Endothelial cell of umbilical vein (primary cell): ENCODE data around the gene GALNT17.

Experiments
- CTCF ChIP-seq, 2 donors: IDR thresholded peaks; 1 replicate in 1 of 2; 2 replicates in 1 of 2; pipeline ENCODE4 v1.5.1; 2011; ENCODE audit warnings: low read length in 2 of 2, mild to moderate bottlenecking in 2 of 2, moderate library complexity in 2 of 2, control low read depth in 1 of 2, inconsistent platforms in 1 of 2, low read depth in 1 of 2; ENCODE audit not compliant: insufficient read depth in 1 of 2; ENCODE audit errors: extremely low read depth in 1 of 2
- POLR2A ChIP-seq: IDR thresholded peaks from 2 replicates; pipeline ENCODE4 v1.6.1; 2012; ENCODE audit warnings: low read depth, mild to moderate bottlenecking, control low read depth, low read length

- TF ChIP-seq CTCF (IDR thresholded peaks at IDR 0.05; ENCODE audit: extremely low read depth in 1 of 2, insufficient read depth in 1 of 2, low read depth in 1 of 2, low read length in 2 of 2) (no peak), POLR2A (no peak)
These were observed 113.1 kb downstream of the GALNT17 start for GRCh38 chr7:71245038-71245437.
